Brain microvascular endothelial cell (primary cell): Measurements from ENCODE around the gene CAMK2A.

Source experiments
- DNase-seq: peaks from one replicate; pipeline ENCODE4 v3.0.0-alpha.2; 2020
- H3K27ac ChIP-seq: fragments of 250-450 bp; sonication (Bioruptor Pico); 2 replicates; pipeline ENCODE4 v1.5.1; 2020; ENCODE audit warnings: mild to moderate bottlenecking, moderate library complexity
- H3K27me3 ChIP-seq: fragments of 250-450 bp; sonication (Bioruptor Pico); replicated peaks from 2 replicates; pipeline ENCODE4 v1.5.1; 2020; ENCODE audit warnings: mild to moderate bottlenecking
- H3K36me3 ChIP-seq: fragments of 250-450 bp; sonication (Bioruptor Pico); replicated peaks from 2 replicates; pipeline ENCODE4 v1.5.1; 2020; ENCODE audit warnings: mild to moderate bottlenecking
- H3K4me3 ChIP-seq: 2 replicates; pipeline ENCODE4 v1.5.1; 2011; ENCODE audit warnings: low read depth, mild to moderate bottlenecking, control low read depth, low read length, moderate library complexity
- CTCF ChIP-seq: IDR thresholded peaks from 2 replicates; pipeline ENCODE4 v1.5.1; 2011; ENCODE audit warnings: low read depth, mild to moderate bottlenecking, moderate library complexity, low read length, control low read depth, inconsistent platforms; ENCODE audit errors: missing control alignments
- in situ Hi-C: cut with HindIII; loops from 2 replicates; pipeline ENCODE4 v1.10.0; 2017; ENCODE audit warnings: low sequenced_read_pairs, low pct_ligation_motif_present

Gene CAMK2A

DNA sequence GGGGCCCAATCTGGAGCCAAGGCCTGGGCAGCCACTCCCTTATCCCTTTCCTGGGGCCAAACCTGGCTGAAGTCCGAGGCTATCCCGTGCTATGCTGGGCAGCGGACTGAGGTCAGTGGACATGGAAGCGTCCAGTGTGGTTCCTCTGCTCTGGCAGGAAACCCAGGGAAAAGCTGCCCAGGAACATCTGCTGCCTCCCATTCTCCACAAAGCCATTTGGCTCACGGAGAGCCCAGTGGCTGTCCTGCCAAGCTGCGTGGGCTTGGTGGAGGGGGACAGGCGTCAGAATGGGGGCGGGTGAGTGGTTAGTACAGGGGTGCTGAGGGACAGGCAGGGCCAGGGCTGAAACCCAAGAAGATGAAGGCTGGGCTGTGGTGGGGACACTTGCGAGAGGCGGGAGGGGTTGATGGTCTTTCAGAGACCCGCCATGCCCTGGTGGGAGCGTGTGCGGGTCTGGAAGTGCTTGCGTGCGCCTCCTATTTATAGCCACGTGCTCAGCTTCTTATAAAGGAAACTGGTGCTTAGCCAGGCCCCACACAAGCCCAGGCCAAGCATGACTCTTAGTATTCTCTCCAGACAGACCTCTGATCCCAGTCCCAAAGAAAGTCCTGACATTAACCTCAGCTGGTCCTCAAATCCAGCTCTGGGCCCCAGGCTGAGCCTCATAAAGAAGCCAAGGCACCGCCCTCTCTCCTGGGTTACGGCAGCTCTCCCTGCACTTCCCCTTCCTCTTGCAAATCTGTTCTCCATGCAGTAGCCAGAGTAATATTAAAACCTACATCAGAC is 109.1 kb downstream of the CAMK2A start:
- in situ Hi-C loops = no loop called here
- H3K4me3 ChIP-seq = no peak overlapping the region
- H3K27me3 ChIP-seq = no peaks in the 10 kb centered on the region
- DNase-seq = no peak
- no peaks in the 10 kb centered on the region for H3K36me3 ChIP-seq
- no peak overlapping the region for H3K27ac ChIP-seq
- TF ChIP-seq CTCF = no peak

GRCh38 chr5:150179019-150179620 is 110.5 kb downstream of the CAMK2A start:
- no peak for DNase-seq
- H3K4me3 ChIP-seq = no peak overlapping the region
- no peaks in the 10 kb centered on the region for H3K27me3 ChIP-seq
- H3K36me3 ChIP-seq = no peaks in the 10 kb centered on the region
- TF ChIP-seq CTCF = no peak
- in situ Hi-C loops = no loop called here
- no peak overlapping the region for H3K27ac ChIP-seq

- H3K27me3 ChIP-seq = no peaks in the 10 kb centered on the region
- DNase-seq = no peak
- no peaks in the 10 kb centered on the region for H3K36me3 ChIP-seq
- TF ChIP-seq CTCF = no peak
- no peak overlapping the region for H3K27ac ChIP-seq
- no peak overlapping the region for H3K4me3 ChIP-seq
- in situ Hi-C loops = no loop called here
Measured at GRCh38 chr5:150178262-150178661, 111.3 kb downstream of the CAMK2A start.

DNA sequence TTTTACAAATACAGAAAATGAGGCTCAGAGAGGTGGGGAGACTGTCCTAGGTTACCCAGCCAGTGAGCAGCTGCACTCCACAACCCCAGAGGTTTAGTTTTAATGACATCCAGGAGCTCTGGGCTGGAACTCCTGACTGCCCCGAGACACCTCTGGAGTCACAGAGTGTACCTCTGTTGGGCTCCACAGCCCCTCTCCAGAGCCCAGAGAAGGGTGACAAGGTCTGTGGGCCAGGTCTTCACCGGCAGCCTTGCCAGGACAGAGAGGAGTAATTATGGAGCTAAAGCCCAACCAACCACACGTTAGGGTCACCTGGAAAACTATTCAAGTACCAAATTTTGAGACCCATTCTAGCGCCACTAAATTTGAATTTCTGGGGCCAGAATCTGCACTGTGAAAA is 111.9 kb downstream of the CAMK2A start:
- no peaks in the 10 kb centered on the region for H3K27me3 ChIP-seq
- in situ Hi-C loops = no loop called here
- H3K4me3 ChIP-seq = no peak overlapping the region
- no peaks in the 10 kb centered on the region for H3K36me3 ChIP-seq
- DNase-seq = no peak
- H3K27ac ChIP-seq = no peak overlapping the region
- no peak for TF ChIP-seq CTCF

DNA sequence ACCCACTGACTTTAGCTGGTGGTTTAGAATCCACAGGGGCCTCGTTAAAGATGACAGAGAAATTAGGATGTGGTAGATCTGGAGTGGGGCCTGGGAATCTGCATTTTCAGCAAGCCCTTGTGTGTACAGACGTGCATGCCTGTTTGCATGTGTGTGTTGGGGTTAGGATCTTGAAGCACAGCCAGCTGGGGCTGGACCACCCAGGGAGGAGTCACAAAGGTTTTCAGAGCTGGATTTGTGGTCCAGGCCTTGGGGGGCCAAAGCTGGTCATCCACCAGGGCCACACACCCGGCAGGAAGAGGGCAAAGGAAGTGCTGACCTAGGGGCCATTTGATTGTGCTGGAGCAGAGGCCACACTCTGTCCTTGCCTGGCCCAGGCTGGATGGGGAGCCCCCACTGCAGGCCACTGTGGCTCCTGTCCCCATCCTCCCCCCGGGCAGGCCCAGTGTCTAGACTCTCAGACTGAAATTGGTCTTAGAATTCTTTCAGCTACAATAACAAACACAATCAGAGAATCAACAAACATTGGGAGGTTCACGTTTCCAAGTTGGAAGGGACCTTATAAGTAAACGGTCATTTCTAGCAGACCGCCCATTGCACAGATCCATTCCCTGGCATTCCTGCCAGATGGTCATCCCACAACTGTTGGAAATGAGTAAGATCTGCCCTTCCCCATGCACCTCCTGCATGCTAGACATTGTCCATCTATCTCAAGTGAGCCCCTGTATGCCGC is 112.7 kb downstream of the CAMK2A start:
- no peak for TF ChIP-seq CTCF
- Histone ChIP-seq H3K4me3 (no peak overlapping the region), H3K27me3 (no peaks in the 10 kb centered on the region), H3K36me3 (no peaks in the 10 kb centered on the region), H3K27ac (no peak overlapping the region)
- in situ Hi-C loops = no loop called here
- no peak for DNase-seq
